ENCODE data around the gene CHMP1A.

CHMP1A gene

GRCh38 chr16:89602952-89603590 lies 54.4 kb downstream of the CHMP1A start:
- H3K27me3 ChIP-seq (ENCODE audit: control insufficient read depth, low read length), result peaks cover 3% of the 10 kb centered on the region; the same call in 1 of the 2 replicates
- H3K27ac ChIP-seq (ENCODE audit: low read depth, low read length), result no peak overlapping the region
- no peak overlapping the region for H3K4me3 ChIP-seq (ENCODE audit: low read length)
- no peaks in the 10 kb centered on the region for H3K4me1 ChIP-seq (ENCODE audit: control insufficient read depth, low read length)
- H4K20me1 ChIP-seq (ENCODE audit: control insufficient read depth, insufficient read depth, low read depth, low read length), result no peaks in the 10 kb centered on the region
- no peaks in the 10 kb centered on the region for H3F3A ChIP-seq (ENCODE audit: control insufficient read depth, insufficient read depth)
- no peaks in the 10 kb centered on the region for H3K36me3 ChIP-seq (ENCODE audit: control insufficient read depth, low read length)
- no peak overlapping the region for H3K4me2 ChIP-seq (ENCODE audit: low read length)
- no peaks in the 10 kb centered on the region for H3K9me3 ChIP-seq (ENCODE audit: control insufficient read depth, insufficient read depth, low read length)
- no peaks in the 10 kb centered on the region for H3K9me2 ChIP-seq (replicated peaks; ENCODE audit: control insufficient read depth, low read length)
- no peaks in the 10 kb centered on the region for H3K79me2 ChIP-seq (ENCODE audit: control insufficient read depth, low read length)
- TF ChIP-seq, protein P1, sequence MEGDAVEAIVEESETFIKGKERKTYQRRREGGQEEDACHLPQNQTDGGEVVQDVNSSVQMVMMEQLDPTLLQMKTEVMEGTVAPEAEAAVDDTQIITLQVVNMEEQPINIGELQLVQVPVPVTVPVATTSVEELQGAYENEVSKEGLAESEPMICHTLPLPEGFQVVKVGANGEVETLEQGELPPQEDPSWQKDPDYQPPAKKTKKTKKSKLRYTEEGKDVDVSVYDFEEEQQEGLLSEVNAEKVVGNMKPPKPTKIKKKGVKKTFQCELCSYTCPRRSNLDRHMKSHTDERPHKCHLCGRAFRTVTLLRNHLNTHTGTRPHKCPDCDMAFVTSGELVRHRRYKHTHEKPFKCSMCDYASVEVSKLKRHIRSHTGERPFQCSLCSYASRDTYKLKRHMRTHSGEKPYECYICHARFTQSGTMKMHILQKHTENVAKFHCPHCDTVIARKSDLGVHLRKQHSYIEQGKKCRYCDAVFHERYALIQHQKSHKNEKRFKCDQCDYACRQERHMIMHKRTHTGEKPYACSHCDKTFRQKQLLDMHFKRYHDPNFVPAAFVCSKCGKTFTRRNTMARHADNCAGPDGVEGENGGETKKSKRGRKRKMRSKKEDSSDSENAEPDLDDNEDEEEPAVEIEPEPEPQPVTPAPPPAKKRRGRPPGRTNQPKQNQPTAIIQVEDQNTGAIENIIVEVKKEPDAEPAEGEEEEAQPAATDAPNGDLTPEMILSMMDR (IDR thresholded peaks at IDR 0.05; ENCODE audit: low read depth, low read length, poor library complexity, severe bottlenecking), result no peak

DNA sequence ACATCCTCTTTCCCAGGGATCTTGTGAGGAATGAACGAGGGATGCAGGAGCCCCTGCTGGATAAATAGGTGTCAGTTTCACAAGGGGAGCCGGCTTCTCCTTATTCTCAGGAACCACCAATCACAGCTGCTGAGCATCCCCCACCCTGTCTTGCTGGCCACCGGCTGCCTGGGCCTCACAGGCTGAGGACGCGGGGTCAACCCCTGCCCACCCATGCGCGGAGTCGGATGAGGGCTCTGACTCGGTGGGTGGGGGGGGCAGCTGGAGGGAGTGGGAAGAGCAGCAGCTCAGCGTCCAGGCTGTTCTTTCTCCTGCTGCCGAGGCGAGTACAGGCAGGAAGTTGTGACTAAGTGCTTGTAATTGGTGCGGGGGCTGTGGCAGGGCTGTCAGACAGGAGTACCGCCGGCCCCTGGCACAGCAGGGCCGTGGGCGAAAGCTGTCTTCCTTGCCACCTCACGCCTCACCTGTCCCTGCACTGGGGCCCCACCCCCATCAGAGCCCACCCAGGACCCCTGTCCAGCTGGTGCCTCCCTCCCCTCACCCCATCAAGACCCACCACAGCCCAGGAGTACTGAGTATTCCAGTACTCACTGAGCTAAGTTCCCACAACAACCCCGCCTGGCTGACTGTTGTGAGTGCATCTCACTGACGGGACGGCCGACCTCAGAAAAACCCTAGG lies 55.1 kb downstream of the CHMP1A start:
- Histone ChIP-seq H3K9me3 (ENCODE audit: control insufficient read depth, insufficient read depth, low read length) (no peaks in the 10 kb centered on the region), H3K4me1 (ENCODE audit: control insufficient read depth, low read length) (no peaks in the 10 kb centered on the region), H3K27ac (ENCODE audit: low read depth, low read length) (no peak overlapping the region), H3K4me3 (ENCODE audit: low read length) (no peak overlapping the region), H3K36me3 (ENCODE audit: control insufficient read depth, low read length) (no peaks in the 10 kb centered on the region), H3K79me2 (ENCODE audit: control insufficient read depth, low read length) (no peaks in the 10 kb centered on the region), H3K4me2 (ENCODE audit: low read length) (no peak overlapping the region), H3K27me3 (ENCODE audit: control insufficient read depth, low read length) (peaks cover 3% of the 10 kb centered on the region; the same call in 1 of the 2 replicates), H4K20me1 (ENCODE audit: control insufficient read depth, insufficient read depth, low read depth, low read length) (no peaks in the 10 kb centered on the region), H3F3A (ENCODE audit: control insufficient read depth, insufficient read depth) (no peaks in the 10 kb centered on the region), H3K9me2 (replicated peaks; ENCODE audit: control insufficient read depth, low read length) (no peaks in the 10 kb centered on the region)
- TF ChIP-seq, protein P1 (IDR thresholded peaks at IDR 0.05; ENCODE audit: low read depth, low read length, poor library complexity, severe bottlenecking), result no peak
- no peak for TF ChIP-seq EZH2phosphoT487 (IDR thresholded peaks at IDR 0.05; ENCODE audit: borderline replicate concordance, low read length)

DNA sequence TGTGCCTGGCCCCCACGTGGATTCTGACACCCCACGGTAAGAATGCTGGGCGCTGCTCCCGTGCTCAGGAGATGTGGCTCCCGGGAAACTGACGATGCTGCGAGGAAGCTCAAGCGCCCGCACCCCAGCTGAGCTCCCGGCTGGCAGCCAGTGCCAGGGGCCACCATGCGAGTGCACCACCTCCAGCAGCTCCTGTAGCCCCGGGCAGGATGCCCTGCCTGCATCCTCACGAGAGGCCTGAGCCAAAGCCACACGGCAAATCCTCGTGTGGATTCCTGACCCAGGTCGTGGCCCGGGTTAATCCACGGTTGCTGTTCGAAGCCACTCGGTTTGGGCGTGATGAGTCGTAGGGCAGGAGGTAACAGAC lies 55.6 kb downstream of the CHMP1A start:
- no peaks in the 10 kb centered on the region for H3K79me2 ChIP-seq (ENCODE audit: control insufficient read depth, low read length)
- no peaks in the 10 kb centered on the region for H4K20me1 ChIP-seq (ENCODE audit: control insufficient read depth, insufficient read depth, low read depth, low read length)
- no peak overlapping the region for H3K27ac ChIP-seq (ENCODE audit: low read depth, low read length)
- H3K4me2 ChIP-seq (ENCODE audit: low read length), result no peak overlapping the region
- H3K9me3 ChIP-seq (ENCODE audit: control insufficient read depth, insufficient read depth, low read length), result no peaks in the 10 kb centered on the region
- no peaks in the 10 kb centered on the region for H3K4me1 ChIP-seq (ENCODE audit: control insufficient read depth, low read length)
- no peak overlapping the region for H3K4me3 ChIP-seq (ENCODE audit: low read length)
- H3K36me3 ChIP-seq (ENCODE audit: control insufficient read depth, low read length), result no peaks in the 10 kb centered on the region
- TF ChIP-seq, protein P1 (IDR thresholded peaks at IDR 0.05; ENCODE audit: low read depth, low read length, poor library complexity, severe bottlenecking), result no peak
- no peak for TF ChIP-seq EZH2phosphoT487 (IDR thresholded peaks at IDR 0.05; ENCODE audit: borderline replicate concordance, low read length)
- no peaks in the 10 kb centered on the region for H3F3A ChIP-seq (ENCODE audit: control insufficient read depth, insufficient read depth)
- peaks cover 3% of the 10 kb centered on the region; the same call in 1 of the 2 replicates for H3K27me3 ChIP-seq (ENCODE audit: control insufficient read depth, low read length)
- no peaks in the 10 kb centered on the region for H3K9me2 ChIP-seq (replicated peaks; ENCODE audit: control insufficient read depth, low read length)

Data from DOHH2 (cell line).